GM18505 (cell line): ENCODE results near the gene NSUN7.
"Not testable (repeated sequence)": the region's sequence is repeated elsewhere in the genome, so short reads cannot be mapped to it uniquely, and the experiment has no call there.

Source experiments
- ATAC-seq: cut with Tn5 transposase; IDR thresholded peaks from one replicate; pipeline ENCODE4 v1.9.1; 2021; ENCODE audit not compliant: unreplicated experiment
- POLR2A ChIP-seq: IDR thresholded peaks from 4 replicates; pipeline ENCODE4 v1.6.1; 2011; ENCODE audit warnings: borderline replicate concordance; ENCODE audit not compliant: insufficient read depth, insufficient read length; ENCODE audit errors: extremely low read depth

The NSUN7 gene

GRCh38 chr4:40749717-40750460, at the start of gene NSUN7:
Gene NSUN7 (plus strand): TSS chr4:40749955. CDS start chr4:40750694, 739 bp downstream.
- ATAC-seq: peak; percentile 79
- TF ChIP-seq POLR2A: no peak

- TF ChIP-seq POLR2A: no peak
- ATAC-seq: no peak
These were observed 47.5 kb upstream of the NSUN7 start for GRCh38 chr4:40702137-40702799.

- ATAC-seq: no peak
- TF ChIP-seq POLR2A: no peak
These were observed 47.0 kb upstream of the NSUN7 start for GRCh38 chr4:40702800-40703151.

GRCh38 chr4:40704073-40704472, 45.7 kb upstream of the NSUN7 start:
- ATAC-seq: no peak
- no peak for TF ChIP-seq POLR2A

- no peak for TF ChIP-seq POLR2A
- no peak for ATAC-seq
These were observed 39.1 kb upstream of the NSUN7 start for GRCh38 chr4:40710484-40711254.

GRCh38 chr4:40713001-40713400, 36.8 kb upstream of the NSUN7 start:
- not testable (repeated sequence) for ATAC-seq

GRCh38 chr4:40713798-40714197, 36.0 kb upstream of the NSUN7 start:
- no peak for ATAC-seq
- no peak for TF ChIP-seq POLR2A

- TF ChIP-seq POLR2A: no peak
These were observed 31.2 kb upstream of the NSUN7 start for GRCh38 chr4:40718586-40718985.

GRCh38 chr4:40719008-40719623, 30.6 kb upstream of the NSUN7 start:
- TF ChIP-seq POLR2A: no peak
- ATAC-seq: peak; percentile 55

More at GRCh38 chr4:40718586-40718985, 31.2 kb upstream of the NSUN7 start:
- ATAC-seq: no peak

GRCh38 chr4:40720351-40720750, 29.4 kb upstream of the NSUN7 start:
- TF ChIP-seq POLR2A: no peak
- ATAC-seq: no peak

GRCh38 chr4:40720916-40721315, 28.8 kb upstream of the NSUN7 start:
- TF ChIP-seq POLR2A: no peak
- no peak for ATAC-seq

- ATAC-seq: no peak
- no peak for TF ChIP-seq POLR2A
These were observed 28.0 kb upstream of the NSUN7 start for GRCh38 chr4:40721730-40722171.

- TF ChIP-seq POLR2A: no peak
- ATAC-seq: peak; percentile 67
These were observed 27.1 kb upstream of the NSUN7 start for GRCh38 chr4:40722576-40723161.
